GM18520 (cell line): ENCODE data around the gene TOMM7.
A peak's percentile ranks its signal among the peaks of the same experiment; 100 is the strongest.
"Not testable (repeated sequence)": the region's sequence is repeated elsewhere in the genome, so short reads cannot be mapped to it uniquely, and the experiment has no call there.

ENCODE experiments used
- ATAC-seq: cut with Tn5 transposase; IDR thresholded peaks from one replicate; pipeline ENCODE4 v1.9.1; 2021; ENCODE audit not compliant: unreplicated experiment

The TOMM7 gene

GRCh38 chr7:22854158-22855048, 31.8 kb upstream of the TOMM7 start:
- peak; percentile 79 for ATAC-seq

GRCh38 chr7:22853674-22854157, 31.1 kb upstream of the TOMM7 start:
- peak; percentile 7 for ATAC-seq

- no peak for ATAC-seq
These were observed 30.5 kb upstream of the TOMM7 start for GRCh38 chr7:22853138-22853537.

GRCh38 chr7:22851145-22851544, 28.5 kb upstream of the TOMM7 start:
- no peak for ATAC-seq

- not testable (repeated sequence) for ATAC-seq
These were observed 27.7 kb upstream of the TOMM7 start for GRCh38 chr7:22850394-22850793.

GRCh38 chr7:22849662-22850061, 27.0 kb upstream of the TOMM7 start:
- no peak for ATAC-seq

- no peak for ATAC-seq
These were observed 26.5 kb upstream of the TOMM7 start for GRCh38 chr7:22849172-22849571.

- no peak for ATAC-seq
These were observed 24.3 kb upstream of the TOMM7 start for GRCh38 chr7:22846961-22847360.

GRCh38 chr7:22845221-22845834, 22.7 kb upstream of the TOMM7 start:
- ATAC-seq, result no peak

- no peak for ATAC-seq
These were observed 21.1 kb upstream of the TOMM7 start for GRCh38 chr7:22843681-22844309.

- no peak for ATAC-seq
These were observed 20.3 kb upstream of the TOMM7 start for GRCh38 chr7:22842973-22843372.

GRCh38 chr7:22842383-22842941, 19.8 kb upstream of the TOMM7 start:
- no peak for ATAC-seq

- ATAC-seq, result no peak
These were observed 19.3 kb upstream of the TOMM7 start for GRCh38 chr7:22841954-22842353.

- no peak for ATAC-seq
These were observed 14.7 kb upstream of the TOMM7 start for GRCh38 chr7:22837308-22837707.

GRCh38 chr7:22836506-22836905, 13.9 kb upstream of the TOMM7 start:
- not testable (repeated sequence) for ATAC-seq

GRCh38 chr7:22833957-22834356, 11.3 kb upstream of the TOMM7 start:
- ATAC-seq, result no peak

- ATAC-seq, result no peak
These were observed 10.6 kb upstream of the TOMM7 start for GRCh38 chr7:22833113-22833855.

- no peak for ATAC-seq
These were observed 9.8 kb upstream of the TOMM7 start for GRCh38 chr7:22832401-22832800.

GRCh38 chr7:22831602-22832305, 9.1 kb upstream of the TOMM7 start:
- ATAC-seq, result no peak

- no peak for ATAC-seq
These were observed 4.9 kb upstream of the TOMM7 start for GRCh38 chr7:22827563-22827962.
